Transverse colon (tissue), 4 donors: ENCODE data around the gene RAD51AP2. TPM values are rescaled to one million over a fixed set of nuclear protein-coding genes. Genes with fewer than 3 reads are reported as not detected.

Experiments
- DNase-seq: peaks from one replicate; pipeline ENCODE4 v3.0.0-alpha.2; 2019
- H3K27ac ChIP-seq, 4 donors: fragments of 200-600 bp; sonication (generic); 2 replicates each; pipeline ENCODE4 v1.5.1; 2016 to 2018; ENCODE audit warnings: inconsistent platforms in 4 of 4
- H3K27me3 ChIP-seq: fragments of 200-600 bp; sonication (generic); 2 replicates; pipeline ENCODE4 v1.5.1; 2017; ENCODE audit warnings: inconsistent platforms
- H3K36me3 ChIP-seq, 4 donors: fragments of 200-600 bp; sonication (generic); 2 replicates each; pipeline ENCODE4 v1.5.1; 2017 to 2019; ENCODE audit warnings: inconsistent platforms in 4 of 4
- H3K4me1 ChIP-seq, 4 donors: fragments of 200-600 bp; sonication (generic); 2 replicates each; pipeline ENCODE4 v1.5.1; 2017 to 2020; ENCODE audit warnings: inconsistent platforms in 4 of 4
- H3K4me3 ChIP-seq, 4 donors: fragments of 200-600 bp; sonication (generic); 1 replicate in 1 of 4; 2 replicates in 3 of 4; pipeline versions ENCODE4 v1.5.1 to v1.6.1; 2017 to 2019; ENCODE audit warnings: inconsistent platforms in 4 of 4
- H3K9me3 ChIP-seq, 2 donors: fragments of 200-600 bp; sonication (generic); 2 replicates each; pipeline ENCODE4 v1.5.1; 2017 to 2019; ENCODE audit warnings: inconsistent platforms in 2 of 2
- CTCF ChIP-seq, 5 experiments: fragments of 200-600 bp in 3 of 5; fragments of 450-650 bp in 2 of 5; sonication (generic) in 3 of 5; IDR thresholded peaks; 1 replicate in 2 of 5; 2 replicates in 3 of 5; pipeline ENCODE4 v1.5.1; 2016 to 2017; ENCODE audit warnings: antibody characterized with exemption in 5 of 5, inconsistent platforms in 3 of 5, mild to moderate bottlenecking in 2 of 5, moderate library complexity in 1 of 5
- EP300 ChIP-seq: sonication (generic); formaldehyde crosslinking; IDR thresholded peaks from one replicate; pipeline ENCODE4 v1.6.1; 2017; ENCODE audit warnings: antibody characterized with exemption, low read depth
- POLR2A ChIP-seq: fragments of 450-650 bp; IDR thresholded peaks from one replicate; pipeline ENCODE4 v1.6.1; 2016; ENCODE audit warnings: antibody characterized with exemption, mild to moderate bottlenecking, moderate library complexity
- POLR2AphosphoS5 ChIP-seq, 3 donors: sonication (generic); formaldehyde crosslinking; IDR thresholded peaks; one replicate each; pipeline ENCODE4 v1.6.1; 2016; ENCODE audit warnings: antibody characterized with exemption in 3 of 3
- WGBS, 2 donors: methylation state at CpG; one replicate each; pipeline ENCODE4 v1.1.5; 2018; ENCODE audit warnings: low coverage in 1 of 2; 5-methylcytosine and 5-hydroxymethylcytosine counted together
- in situ Hi-C, 4 donors: fragments of 200-750 bp; cut with MboI; loops; one replicate each; pipeline versions ENCODE4 v1.15.0 to v1.15.1; 2017; ENCODE audit warnings: low sequenced_read_pairs in 3 of 4, low pct_ligation_motif_present in 1 of 4, low pct_unique_long_range_greater_than_20kb in 1 of 4
- intact Hi-C: fragments of 100-400 bp; cut with DNase I; formaldehyde crosslinking; loops from one replicate; pipeline ENCODE4 v1.15.1; 2023; ENCODE audit warnings: low total_unique reads
- total RNA-seq, 4 donors: library from RNA; depleted of rRNA; stranded (reverse); fragments of >200 nt; gene quantifications; one replicate each; pipeline ENCODE4 v1.1.0, GENCODE V29; 2016

Gene RAD51AP2
- total RNA-seq, 4 donors from 2014 or later: 0.40 TPM; not detected in 3

- Histone ChIP-seq H3K27ac (peak overlapping the region; percentile 84 to 89 (median 88)), H3K36me3 (no peaks in the 10 kb centered on the region), H3K27me3 (peaks cover 54% of the 10 kb centered on the region), H3K4me3 (peak overlapping the region; percentile 9 to 67 (median 52)), H3K9me3 (no peaks in the 10 kb centered on the region), H3K4me1 (peaks cover 0 to 21% (median 10%) of the 10 kb centered on the region in 4 donors)
- intact Hi-C loops: no loop called here
- TF ChIP-seq EP300 (no peak), POLR2AphosphoS5 (IDR thresholded peaks at IDR 0.05) (no peak), POLR2A (no peak)
- DNase-seq: peak; percentile 30
- WGBS, 2 donors: 8 to 10% methylated on average over 22 to 30 of the region's 30 CpGs
- in situ Hi-C loops: no loop called here
Measured at GRCh38 chr2:17538022-17538843, 20.0 kb upstream of the RAD51AP2 start.

GRCh38 chr2:17536416-17536815 lies 18.2 kb upstream of the RAD51AP2 start:
- Histone ChIP-seq H3K4me3 (no peak overlapping the region), H3K4me1 (peaks cover 0 to 21% (median 9%) of the 10 kb centered on the region in 4 donors), H3K27me3 (peaks cover 37% of the 10 kb centered on the region), H3K9me3 (no peaks in the 10 kb centered on the region), H3K27ac (no peak overlapping the region), H3K36me3 (no peaks in the 10 kb centered on the region)
- TF ChIP-seq POLR2A: no peak
- DNase-seq: no peak
- in situ Hi-C loops (no loop called here), intact Hi-C loops (no loop called here)
- 49 to 65% methylated on average over 2 of the region's 2 CpGs for WGBS, 2 donors

GRCh38 chr2:17533546-17533945 lies 15.3 kb upstream of the RAD51AP2 start:
- no peak overlapping the region for H3K27ac ChIP-seq
- 78 to 86% methylated on average over 2 of the region's 2 CpGs for WGBS, 2 donors
- H3K4me1 ChIP-seq: peaks cover 0 to 9% (median 0%) of the 10 kb centered on the region in 4 donors
- DNase-seq: no peak
- H3K9me3 ChIP-seq: no peaks in the 10 kb centered on the region
- in situ Hi-C loops: no loop called here
- no peaks in the 10 kb centered on the region for H3K36me3 ChIP-seq
- TF ChIP-seq POLR2A (no peak), CTCF (IDR thresholded peaks at IDR 0.05) (no peak), EP300 (no peak), POLR2AphosphoS5 (IDR thresholded peaks at IDR 0.05) (no peak)
- H3K4me3 ChIP-seq: no peak overlapping the region
- peaks cover 14% of the 10 kb centered on the region for H3K27me3 ChIP-seq
- intact Hi-C loops: no loop called here

- intact Hi-C loops: no loop called here
Measured at GRCh38 chr2:17529771-17530170, 11.5 kb upstream of the RAD51AP2 start.

More at GRCh38 chr2:17529771-17530170, 11.5 kb upstream of the RAD51AP2 start:
- H3K27ac ChIP-seq: no peak overlapping the region
- in situ Hi-C loops: no loop called here
- H3K4me1 ChIP-seq: no peaks in the 10 kb centered on the region
- WGBS, 2 donors: 73 to 85% methylated on average over 2 of the region's 2 CpGs
- no peak overlapping the region for H3K4me3 ChIP-seq
- H3K27me3 ChIP-seq: peaks cover 6% of the 10 kb centered on the region
- no peak for DNase-seq
- H3K9me3 ChIP-seq: no peaks in the 10 kb centered on the region
- TF ChIP-seq CTCF (IDR thresholded peaks at IDR 0.05) (no peak), POLR2A (no peak), EP300 (no peak), POLR2AphosphoS5 (IDR thresholded peaks at IDR 0.05) (no peak)
- H3K36me3 ChIP-seq: no peaks in the 10 kb centered on the region
